IMR-90 (cell line): Measurements from ENCODE around the gene CDH23.

Source experiments
- BHLHE40 ChIP-seq: fragments of 150-350 bp; IDR thresholded peaks from 2 replicates; pipeline ENCODE4 v1.6.1; 2016; ENCODE audit warnings: mild to moderate bottlenecking, low read depth, low read length
- CEBPB ChIP-seq: IDR thresholded peaks from 2 replicates; pipeline ENCODE4 v1.6.1; 2012; ENCODE audit warnings: low read depth, low read length, improper control_type of control experiment
- CHD1 ChIP-seq: IDR thresholded peaks from 2 replicates; pipeline ENCODE4 v1.6.1; 2012; ENCODE audit warnings: low read depth, low read length, improper control_type of control experiment
- CTCF ChIP-seq: conservative IDR thresholded peaks from 2 replicates; pipeline ENCODE4 v1.5.1; 2012; ENCODE audit warnings: mild to moderate bottlenecking, low read depth, low read length, improper control_type of control experiment
- FOS ChIP-seq: fragments of 150-350 bp; IDR thresholded peaks from 2 replicates; pipeline ENCODE4 v1.6.1; 2016; ENCODE audit warnings: low read depth, low read length
- MAZ ChIP-seq: IDR thresholded peaks from 2 replicates; pipeline ENCODE4 v1.6.1; 2012; ENCODE audit warnings: low read depth, mild to moderate bottlenecking, low read length, improper control_type of control experiment, moderate library complexity, borderline replicate concordance
- MXI1 ChIP-seq: IDR thresholded peaks from 2 replicates; pipeline ENCODE4 v1.6.1; 2012; ENCODE audit warnings: low read depth, mild to moderate bottlenecking, low read length, moderate library complexity, borderline replicate concordance
- NFE2L2 ChIP-seq: fragments of 150-350 bp; IDR thresholded peaks from 2 replicates; pipeline ENCODE4 v1.6.1; 2016; ENCODE audit warnings: low read depth, mild to moderate bottlenecking, low read length
- POLR2A ChIP-seq: IDR thresholded peaks from 2 replicates; pipeline ENCODE4 v1.6.1; 2012; ENCODE audit warnings: mild to moderate bottlenecking, low read depth, low read length
- RAD21 ChIP-seq: IDR thresholded peaks from 2 replicates; pipeline ENCODE4 v1.6.1; 2012; ENCODE audit warnings: low read length, improper control_type of control experiment
- RFX5 ChIP-seq: IDR thresholded peaks from 2 replicates; pipeline ENCODE4 v1.8.0; 2012; ENCODE audit warnings: low read depth, mild to moderate bottlenecking, low read length, moderate library complexity
- SMC3 ChIP-seq: fragments of 150-350 bp; IDR thresholded peaks from 2 replicates; pipeline ENCODE4 v1.6.1; 2016; ENCODE audit warnings: low read depth, mild to moderate bottlenecking, antibody characterized with exemption, low read length, moderate library complexity
- TF ChIP-seq, protein P1 (sequence below): fragments of 150-350 bp; IDR thresholded peaks from 2 replicates; pipeline ENCODE4 v1.6.1; 2016; ENCODE audit warnings: low read depth, mild to moderate bottlenecking, low read length, moderate library complexity, borderline replicate concordance
- TF ChIP-seq, protein P2 (sequence below): fragments of 150-350 bp; IDR thresholded peaks from 2 replicates; pipeline ENCODE4 v1.6.1; 2017; ENCODE audit warnings: mild to moderate bottlenecking, antibody characterized with exemption, low read length, low read depth

GRCh38 chr10:71409516-71410104 lies 12.9 kb downstream of the CDH23 start:
- TF ChIP-seq FOS (no peak), CTCF (no peak), CEBPB (no peak), MAZ (no peak), RFX5 (no peak), POLR2A (no peak), MXI1 (no peak), BHLHE40 (no peak), SMC3 (no peak), RAD21 (no peak), CHD1 (no peak), NFE2L2 (no peak)
- TF ChIP-seq, protein P1, sequence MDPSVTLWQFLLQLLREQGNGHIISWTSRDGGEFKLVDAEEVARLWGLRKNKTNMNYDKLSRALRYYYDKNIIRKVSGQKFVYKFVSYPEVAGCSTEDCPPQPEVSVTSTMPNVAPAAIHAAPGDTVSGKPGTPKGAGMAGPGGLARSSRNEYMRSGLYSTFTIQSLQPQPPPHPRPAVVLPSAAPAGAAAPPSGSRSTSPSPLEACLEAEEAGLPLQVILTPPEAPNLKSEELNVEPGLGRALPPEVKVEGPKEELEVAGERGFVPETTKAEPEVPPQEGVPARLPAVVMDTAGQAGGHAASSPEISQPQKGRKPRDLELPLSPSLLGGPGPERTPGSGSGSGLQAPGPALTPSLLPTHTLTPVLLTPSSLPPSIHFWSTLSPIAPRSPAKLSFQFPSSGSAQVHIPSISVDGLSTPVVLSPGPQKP: no peak
- TF ChIP-seq, protein P2, sequence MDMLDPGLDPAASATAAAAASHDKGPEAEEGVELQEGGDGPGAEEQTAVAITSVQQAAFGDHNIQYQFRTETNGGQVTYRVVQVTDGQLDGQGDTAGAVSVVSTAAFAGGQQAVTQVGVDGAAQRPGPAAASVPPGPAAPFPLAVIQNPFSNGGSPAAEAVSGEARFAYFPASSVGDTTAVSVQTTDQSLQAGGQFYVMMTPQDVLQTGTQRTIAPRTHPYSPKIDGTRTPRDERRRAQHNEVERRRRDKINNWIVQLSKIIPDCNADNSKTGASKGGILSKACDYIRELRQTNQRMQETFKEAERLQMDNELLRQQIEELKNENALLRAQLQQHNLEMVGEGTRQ: no peak
